NK-92 (cell line): Measurements from ENCODE around the gene SSTR3.
A peak's percentile ranks its signal among the peaks of the same experiment; 100 is the strongest.
"Not testable (repeated sequence)": the region's sequence is repeated elsewhere in the genome, so short reads cannot be mapped to it uniquely, and the experiment has no call there.

Experiments
- DNase-seq: peaks from one replicate; lab custom pipeline; 2025; ENCODE audit not compliant: unreplicated experiment; lab: John Stamatoyannopoulos, UW

The SSTR3 gene

GRCh38 chr22:37242395-37242918 lies 30.2 kb upstream of the SSTR3 start:
- peak; percentile 47 for DNase-seq

GRCh38 chr22:37241351-37242142 lies 29.3 kb upstream of the SSTR3 start:
- no peak for DNase-seq

- no peak for DNase-seq
These were observed 28.7 kb upstream of the SSTR3 start for GRCh38 chr22:37240941-37241320.

GRCh38 chr22:37240240-37240940 lies 28.1 kb upstream of the SSTR3 start:
- DNase-seq: no peak

- no peak for DNase-seq
These were observed 27.3 kb upstream of the SSTR3 start for GRCh38 chr22:37239336-37240239.

GRCh38 chr22:37237371-37238268 lies 25.3 kb upstream of the SSTR3 start:
- DNase-seq: no peak

- no peak for DNase-seq
These were observed 23.8 kb upstream of the SSTR3 start for GRCh38 chr22:37235897-37236607.

GRCh38 chr22:37234736-37235711 lies 22.7 kb upstream of the SSTR3 start:
- DNase-seq: no peak

GRCh38 chr22:37233751-37234631 lies 21.7 kb upstream of the SSTR3 start:
- DNase-seq: no peak

- DNase-seq: not testable (repeated sequence)
These were observed 21.1 kb upstream of the SSTR3 start for GRCh38 chr22:37233371-37233750.

- DNase-seq: no peak
These were observed 20.1 kb upstream of the SSTR3 start for GRCh38 chr22:37232140-37232998.

- DNase-seq: no peak
These were observed 19.3 kb upstream of the SSTR3 start for GRCh38 chr22:37231406-37232139.

GRCh38 chr22:37230673-37231405 lies 18.6 kb upstream of the SSTR3 start:
- no peak for DNase-seq

- DNase-seq: peak; percentile 46
These were observed 17.8 kb upstream of the SSTR3 start for GRCh38 chr22:37229805-37230672.
